Brain microvascular endothelial cell (primary cell): ENCODE data around the gene TIAM2.
A peak's percentile ranks its signal among the peaks of the same experiment; 100 is the strongest.
"Not testable (repeated sequence)": the region's sequence is repeated elsewhere in the genome, so short reads cannot be mapped to it uniquely, and the experiment has no call there.

ENCODE experiments used
- DNase-seq: peaks from one replicate; pipeline ENCODE4 v3.0.0-alpha.2; 2020
- H3K27ac ChIP-seq: fragments of 250-450 bp; sonication (Bioruptor Pico); 2 replicates; pipeline ENCODE4 v1.5.1; 2020; ENCODE audit warnings: mild to moderate bottlenecking, moderate library complexity
- H3K27me3 ChIP-seq: fragments of 250-450 bp; sonication (Bioruptor Pico); replicated peaks from 2 replicates; pipeline ENCODE4 v1.5.1; 2020; ENCODE audit warnings: mild to moderate bottlenecking
- H3K36me3 ChIP-seq: fragments of 250-450 bp; sonication (Bioruptor Pico); replicated peaks from 2 replicates; pipeline ENCODE4 v1.5.1; 2020; ENCODE audit warnings: mild to moderate bottlenecking
- H3K4me3 ChIP-seq: 2 replicates; pipeline ENCODE4 v1.5.1; 2011; ENCODE audit warnings: low read depth, mild to moderate bottlenecking, control low read depth, low read length, moderate library complexity
- CTCF ChIP-seq: IDR thresholded peaks from 2 replicates; pipeline ENCODE4 v1.5.1; 2011; ENCODE audit warnings: low read depth, mild to moderate bottlenecking, moderate library complexity, low read length, control low read depth, inconsistent platforms; ENCODE audit errors: missing control alignments
- in situ Hi-C: cut with HindIII; loops from 2 replicates; pipeline ENCODE4 v1.10.0; 2017; ENCODE audit warnings: low sequenced_read_pairs, low pct_ligation_motif_present

TIAM2 gene

GRCh38 chr6:155222506-155222905 is 227.4 kb downstream of the TIAM2 start:
- H3K36me3 ChIP-seq = no peaks in the 10 kb centered on the region
- in situ Hi-C loops = no loop called here
- no peak for TF ChIP-seq CTCF
- no peak for DNase-seq
- H3K27ac ChIP-seq = no peak overlapping the region
- no peak overlapping the region for H3K4me3 ChIP-seq
- no peaks in the 10 kb centered on the region for H3K27me3 ChIP-seq

GRCh38 chr6:155223646-155224451 is 228.7 kb downstream of the TIAM2 start:
- Histone ChIP-seq H3K27ac (peak overlapping the region; percentile 47), H3K36me3 (no peaks in the 10 kb centered on the region), H3K27me3 (no peaks in the 10 kb centered on the region), H3K4me3 (no peak overlapping the region)
- no peak for TF ChIP-seq CTCF
- DNase-seq = peak; percentile 85
- in situ Hi-C loops = no loop called here

- Histone ChIP-seq H3K27me3 (no peaks in the 10 kb centered on the region), H3K27ac (peak overlapping the region; percentile 47), H3K36me3 (no peaks in the 10 kb centered on the region), H3K4me3 (no peak overlapping the region)
- no peak for DNase-seq
- no peak for TF ChIP-seq CTCF
- in situ Hi-C loops = no loop called here
Measured at GRCh38 chr6:155224618-155225017, 229.5 kb downstream of the TIAM2 start.

GRCh38 chr6:155227046-155227445 is 231.9 kb downstream of the TIAM2 start:
- Histone ChIP-seq H3K27ac (no peak overlapping the region), H3K4me3 (no peak overlapping the region), H3K36me3 (no peaks in the 10 kb centered on the region), H3K27me3 (no peaks in the 10 kb centered on the region)
- no peak for DNase-seq
- no peak for TF ChIP-seq CTCF
- in situ Hi-C loops = no loop called here

GRCh38 chr6:155228546-155229166 is 233.5 kb downstream of the TIAM2 start:
- in situ Hi-C loops = no loop called here
- H3K4me3 ChIP-seq = no peak overlapping the region
- H3K36me3 ChIP-seq = no peaks in the 10 kb centered on the region
- DNase-seq = no peak
- H3K27ac ChIP-seq = no peak overlapping the region
- no peaks in the 10 kb centered on the region for H3K27me3 ChIP-seq
- no peak for TF ChIP-seq CTCF

GRCh38 chr6:155230975-155231374 is 235.9 kb downstream of the TIAM2 start:
- H3K27me3 ChIP-seq, in situ Hi-C loops, H3K36me3 ChIP-seq, H3K4me3 ChIP-seq, H3K27ac ChIP-seq, DNase-seq: not testable (repeated sequence)
